Endometrial microvascular endothelial cells (primary cell): ENCODE results near the gene C2orf49. TPM values are rescaled to one million over a fixed set of nuclear protein-coding genes. Genes with fewer than 3 reads are reported as not detected.

Source experiments
- in situ Hi-C: cut with HindIII; loops from 2 replicates; pipeline ENCODE4 v1.10.0; 2017; ENCODE audit warnings: low sequenced_read_pairs, low pct_unique_long_range_greater_than_20kb; ENCODE audit errors: inconsistent ontology term
- total RNA-seq: library from RNA; depleted of rRNA; stranded (reverse); fragments of >200 nt; gene quantifications from one replicate; pipeline ENCODE4 v1.2.3, GENCODE V29; 2015; ENCODE audit errors: inconsistent ontology term

C2orf49 gene
- total RNA-seq, 1 donor from 2014 or later, result 24.2 TPM

- in situ Hi-C loops, result no loop called here
Observed at GRCh38 chr2:105377871-105378270, 40.5 kb downstream of the C2orf49 start.

- in situ Hi-C loops, result no loop called here
Observed at GRCh38 chr2:105378276-105378840, 41.0 kb downstream of the C2orf49 start.

GRCh38 chr2:105378921-105379383 is 41.6 kb downstream of the C2orf49 start:
- in situ Hi-C loops, result no loop called here

GRCh38 chr2:105379741-105380186 is 42.4 kb downstream of the C2orf49 start:
- in situ Hi-C loops, result no loop called here

- in situ Hi-C loops, result no loop called here
Observed at GRCh38 chr2:105380432-105381100, 43.2 kb downstream of the C2orf49 start.

- in situ Hi-C loops, result no loop called here
Observed at GRCh38 chr2:105381101-105381668, 43.8 kb downstream of the C2orf49 start.

GRCh38 chr2:105382177-105382576 is 44.8 kb downstream of the C2orf49 start:
- in situ Hi-C loops, result no loop called here

- in situ Hi-C loops, result no loop called here
Observed at GRCh38 chr2:105383432-105384166, 46.3 kb downstream of the C2orf49 start.

- in situ Hi-C loops, result no loop called here
Observed at GRCh38 chr2:105384216-105384615, 46.9 kb downstream of the C2orf49 start.

- in situ Hi-C loops, result no loop called here
Observed at GRCh38 chr2:105384861-105385260, 47.5 kb downstream of the C2orf49 start.

- in situ Hi-C loops, result no loop called here
Observed at GRCh38 chr2:105385731-105386540, 48.6 kb downstream of the C2orf49 start.

- in situ Hi-C loops, result no loop called here
Observed at GRCh38 chr2:105387225-105387624, 49.9 kb downstream of the C2orf49 start.

- in situ Hi-C loops, result no loop called here
Observed at GRCh38 chr2:105388971-105389381, 51.6 kb downstream of the C2orf49 start.

GRCh38 chr2:105390454-105390853 is 53.1 kb downstream of the C2orf49 start:
- in situ Hi-C loops, result no loop called here

GRCh38 chr2:105391058-105391627 is 53.8 kb downstream of the C2orf49 start:
- in situ Hi-C loops, result no loop called here

GRCh38 chr2:105391763-105392662 is 54.7 kb downstream of the C2orf49 start:
- in situ Hi-C loops, result no loop called here

- in situ Hi-C loops, result no loop called here
Observed at GRCh38 chr2:105393373-105394055, 56.2 kb downstream of the C2orf49 start.
